DOHH2 (cell line): ENCODE results near the gene PLA2G2C.
A peak's percentile ranks its signal among the peaks of the same experiment; 100 is the strongest.

Experiments used
- H3F3A ChIP-seq: fragments of 200-600 bp; sonication (generic), shearing (Covaris generic); 2 replicates; pipeline ENCODE4 v1.6.0; 2016; ENCODE audit warnings: antibody characterized with exemption, mild to moderate bottlenecking; ENCODE audit not compliant: control insufficient read depth, insufficient read depth
- H3K27ac ChIP-seq: fragments of 200-600 bp; sonication (generic); 2 replicates; pipeline ENCODE4 v1.5.1; 2014; ENCODE audit warnings: low read depth, mild to moderate bottlenecking, low read length, moderate library complexity
- H3K27me3 ChIP-seq: fragments of 200-600 bp; sonication (generic); 2 replicates; pipeline ENCODE4 v1.6.1; 2014; ENCODE audit warnings: mild to moderate bottlenecking, low read length, mixed read lengths; ENCODE audit not compliant: control insufficient read depth
- H3K36me3 ChIP-seq: fragments of 200-600 bp; sonication (generic); 2 replicates; pipeline ENCODE4 v1.6.1; 2014; ENCODE audit warnings: mild to moderate bottlenecking, low read length, moderate library complexity, mixed read lengths; ENCODE audit not compliant: control insufficient read depth
- H3K4me1 ChIP-seq: fragments of 200-600 bp; sonication (generic); 2 replicates; pipeline ENCODE4 v1.6.1; 2014; ENCODE audit warnings: mild to moderate bottlenecking, low read length, mixed read lengths; ENCODE audit not compliant: control insufficient read depth
- H3K4me2 ChIP-seq: fragments of 200-600 bp; sonication (generic); 2 replicates; pipeline ENCODE4 v1.6.0; 2014; ENCODE audit warnings: mild to moderate bottlenecking, low read length, moderate library complexity
- H3K4me3 ChIP-seq: fragments of 200-600 bp; sonication (generic); 2 replicates; pipeline ENCODE4 v1.5.1; 2014; ENCODE audit warnings: mild to moderate bottlenecking, low read length, mixed read lengths
- H3K79me2 ChIP-seq: fragments of 200-600 bp; sonication (generic); 2 replicates; pipeline ENCODE4 v1.6.1; 2014; ENCODE audit warnings: mild to moderate bottlenecking, low read length, mixed read lengths; ENCODE audit not compliant: control insufficient read depth
- H3K9me2 ChIP-seq: fragments of 200-600 bp; sonication (generic); replicated peaks from 2 replicates; pipeline ENCODE4 v1.6.1; 2014; ENCODE audit warnings: mild to moderate bottlenecking, low read length, mixed read lengths; ENCODE audit not compliant: control insufficient read depth
- H3K9me3 ChIP-seq: fragments of 200-600 bp; sonication (generic); 2 replicates; pipeline ENCODE4 v1.6.1; 2014; ENCODE audit warnings: antibody characterized with exemption, low read length, mixed read lengths; ENCODE audit not compliant: control insufficient read depth, insufficient read depth
- H4K20me1 ChIP-seq: fragments of 200-600 bp; sonication (generic); 2 replicates; pipeline ENCODE4 v1.6.0; 2014; ENCODE audit warnings: low read depth, mild to moderate bottlenecking, antibody characterized with exemption, low read length, moderate library complexity; ENCODE audit not compliant: control insufficient read depth, insufficient read depth
- CTCF ChIP-seq: fragments of 200-600 bp; sonication (generic); IDR thresholded peaks from one replicate; pipeline ENCODE4 v1.5.1; 2014; ENCODE audit warnings: antibody characterized with exemption, mild to moderate bottlenecking, low read depth, low read length; ENCODE audit not compliant: poor library complexity, severe bottlenecking
- EZH2phosphoT487 ChIP-seq: fragments of 200-600 bp; sonication (generic); IDR thresholded peaks from 2 replicates; pipeline ENCODE4 v1.6.1; 2017; ENCODE audit warnings: borderline replicate concordance, mild to moderate bottlenecking, antibody characterized with exemption, low read length, moderate library complexity, mixed read lengths

The PLA2G2C gene

GRCh38 chr1:20152599-20152930 lies 33.8 kb downstream of the PLA2G2C start:
- peaks cover 5% of the 10 kb centered on the region; the same call in 1 of the 2 replicates for H3K4me1 ChIP-seq
- no peaks in the 10 kb centered on the region for H4K20me1 ChIP-seq
- TF ChIP-seq EZH2phosphoT487 (no peak), CTCF (peak; percentile 58)
- H3K27ac ChIP-seq: no peak overlapping the region
- H3K9me2 ChIP-seq: no peaks in the 10 kb centered on the region
- H3F3A ChIP-seq: no peaks in the 10 kb centered on the region
- H3K36me3 ChIP-seq: no peaks in the 10 kb centered on the region
- 0 out of 2 replicates have a peak overlapping the region, but pooled peaks have one; percentile 62 for H3K4me3 ChIP-seq
- H3K27me3 ChIP-seq: no peaks in the 10 kb centered on the region
- no peaks in the 10 kb centered on the region for H3K9me3 ChIP-seq
- H3K4me2 ChIP-seq: peak overlapping the region; percentile 72
- H3K79me2 ChIP-seq: no peaks in the 10 kb centered on the region

- Histone ChIP-seq H3K9me3 (no peaks in the 10 kb centered on the region), H3K27me3 (no peaks in the 10 kb centered on the region), H3K27ac (no peak overlapping the region), H3K79me2 (no peaks in the 10 kb centered on the region), H3K4me3 (peak overlapping the region; percentile 62), H3K36me3 (no peaks in the 10 kb centered on the region), H3K4me1 (peaks cover 5% of the 10 kb centered on the region; the same call in 1 of the 2 replicates), H3K9me2 (no peaks in the 10 kb centered on the region), H3F3A (no peaks in the 10 kb centered on the region), H4K20me1 (no peaks in the 10 kb centered on the region), H3K4me2 (peak overlapping the region; percentile 72)
- TF ChIP-seq CTCF: peak; percentile 96
- no peak for TF ChIP-seq EZH2phosphoT487
Observed at GRCh38 chr1:20151906-20152598, 34.3 kb downstream of the PLA2G2C start.

- Histone ChIP-seq H3K27ac (no peak overlapping the region), H3K4me3 (no peak overlapping the region), H3K9me3 (no peaks in the 10 kb centered on the region), H3K36me3 (no peaks in the 10 kb centered on the region), H3K9me2 (no peaks in the 10 kb centered on the region), H3K27me3 (no peaks in the 10 kb centered on the region), H4K20me1 (no peaks in the 10 kb centered on the region), H3K4me2 (no peak overlapping the region), H3K4me1 (peaks cover 5% of the 10 kb centered on the region; the same call in 1 of the 2 replicates), H3F3A (no peaks in the 10 kb centered on the region), H3K79me2 (no peaks in the 10 kb centered on the region)
- no peak for TF ChIP-seq EZH2phosphoT487
- TF ChIP-seq CTCF: no peak
Observed at GRCh38 chr1:20150969-20151368, 35.3 kb downstream of the PLA2G2C start.
